Adipocyte (in vitro differentiated cells): Measurements from ENCODE around the gene PLBD2.
A peak's percentile ranks its signal among the peaks of the same experiment; 100 is the strongest.

Experiments
- DNase-seq: peaks from one replicate; pipeline ENCODE4 v3.0.0-alpha.2; 2015; ENCODE audit warnings: low read depth
- H3K27me3 ChIP-seq: replicated peaks from 2 replicates; pipeline ENCODE4 v1.7.0; 2013; ENCODE audit warnings: mild to moderate bottlenecking, low read length, moderate library complexity; ENCODE audit not compliant: control insufficient read depth, insufficient read depth
- H3K36me3 ChIP-seq: 2 replicates; pipeline ENCODE4 v1.7.0; 2013; ENCODE audit warnings: low read length, mild to moderate bottlenecking, moderate library complexity; ENCODE audit not compliant: control insufficient read depth, insufficient read depth, severe bottlenecking
- H3K4me1 ChIP-seq: 2 replicates; pipeline ENCODE4 v1.7.0; 2013; ENCODE audit warnings: mild to moderate bottlenecking, low read length, moderate library complexity; ENCODE audit not compliant: control insufficient read depth, insufficient read depth
- H3K4me3 ChIP-seq: 2 replicates; pipeline ENCODE4 v1.7.0; 2013; ENCODE audit warnings: mild to moderate bottlenecking, low read length, moderate library complexity
- H3K9ac ChIP-seq: 2 replicates; pipeline ENCODE4 v1.7.0; 2013; ENCODE audit warnings: mild to moderate bottlenecking, low read length, moderate library complexity
- H3K9me3 ChIP-seq: 2 replicates; pipeline ENCODE4 v1.7.0; 2013; ENCODE audit warnings: mild to moderate bottlenecking, low read length, moderate library complexity; ENCODE audit not compliant: control insufficient read depth

Gene PLBD2

DNA sequence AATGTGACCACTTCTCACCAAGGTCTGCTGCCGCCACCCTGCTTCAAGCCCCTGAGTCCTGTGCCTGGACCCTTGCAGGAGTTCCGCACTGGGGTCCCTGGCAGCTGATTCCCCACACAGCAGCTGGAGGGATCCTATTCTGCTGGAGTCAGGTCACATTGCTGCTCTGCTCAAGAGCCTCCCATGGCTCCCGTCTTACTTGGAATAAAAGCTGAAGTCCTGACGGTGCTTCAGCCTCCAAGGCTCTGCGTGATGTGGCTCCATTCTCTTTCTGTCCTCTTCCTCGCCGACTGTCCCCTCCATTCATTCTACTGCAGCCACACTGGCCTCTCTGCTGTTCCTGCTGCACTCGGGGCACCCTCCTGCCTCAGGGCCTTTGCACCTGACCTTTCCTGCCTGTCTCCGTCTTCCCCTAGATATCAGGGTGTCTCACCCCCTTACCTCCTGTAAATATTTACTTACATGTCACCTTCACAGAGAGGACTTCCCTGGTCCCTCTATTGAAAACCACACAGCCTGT lies 56.2 kb downstream of the PLBD2 start:
- Histone ChIP-seq H3K36me3 (no peaks in the 10 kb centered on the region), H3K4me1 (peaks cover 11% of the 10 kb centered on the region), H3K9ac (no peak overlapping the region), H3K9me3 (no peaks in the 10 kb centered on the region), H3K27me3 (peaks cover 12% of the 10 kb centered on the region), H3K4me3 (no peak overlapping the region)
- DNase-seq = no peak

- Histone ChIP-seq H3K9me3 (no peaks in the 10 kb centered on the region), H3K4me3 (no peak overlapping the region), H3K27me3 (peaks cover 13% of the 10 kb centered on the region), H3K4me1 (peaks cover 11% of the 10 kb centered on the region), H3K36me3 (no peaks in the 10 kb centered on the region), H3K9ac (no peak overlapping the region)
- no peak for DNase-seq
Measured at GRCh38 chr12:113416091-113416754, 57.8 kb downstream of the PLBD2 start.

GRCh38 chr12:113418213-113418879 lies 60.0 kb downstream of the PLBD2 start:
- H3K27me3 ChIP-seq = peaks cover 5% of the 10 kb centered on the region
- no peak for DNase-seq
- H3K4me3 ChIP-seq = no peak overlapping the region
- H3K9ac ChIP-seq = no peak overlapping the region
- peaks cover 17% of the 10 kb centered on the region for H3K4me1 ChIP-seq
- no peaks in the 10 kb centered on the region for H3K36me3 ChIP-seq
- no peaks in the 10 kb centered on the region for H3K9me3 ChIP-seq

DNA sequence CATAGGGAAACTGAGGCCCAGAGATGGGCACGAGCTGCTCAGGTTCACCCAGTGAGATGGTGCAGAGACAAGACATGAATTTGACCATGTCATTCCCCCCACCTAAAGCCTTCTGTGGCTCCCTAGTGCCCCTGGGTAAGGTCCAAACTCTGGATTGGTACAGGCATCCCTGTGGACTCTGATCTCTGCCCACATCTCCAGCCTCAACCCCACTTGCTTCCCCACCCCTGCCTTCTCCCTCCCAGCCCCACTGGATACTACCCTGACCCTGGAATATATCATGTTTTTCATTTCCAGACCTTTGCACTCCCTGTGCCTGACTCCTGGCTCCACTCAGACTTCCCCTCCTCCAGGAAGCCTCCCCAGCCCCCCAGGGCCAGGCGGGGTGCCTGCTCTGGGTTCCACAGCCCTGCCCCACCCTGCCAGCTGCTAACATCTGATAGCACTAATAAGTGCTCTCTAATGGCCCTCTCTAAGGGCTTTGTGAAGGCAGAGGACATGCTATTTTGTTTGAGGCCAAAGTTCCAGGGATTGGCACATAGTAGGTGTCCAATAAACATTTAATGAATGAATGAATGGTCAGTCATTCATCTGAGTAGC lies 62.7 kb downstream of the PLBD2 start:
- no peak for DNase-seq
- H3K4me1 ChIP-seq = peaks cover 15% of the 10 kb centered on the region
- no peaks in the 10 kb centered on the region for H3K9me3 ChIP-seq
- no peaks in the 10 kb centered on the region for H3K36me3 ChIP-seq
- H3K9ac ChIP-seq = no peak overlapping the region
- H3K27me3 ChIP-seq = peaks cover 5% of the 10 kb centered on the region
- H3K4me3 ChIP-seq = no peak overlapping the region

- no peaks in the 10 kb centered on the region for H3K9me3 ChIP-seq
- no peaks in the 10 kb centered on the region for H3K36me3 ChIP-seq
- peak within 1 kb of the TSS; percentile 85 for H3K9ac ChIP-seq
- peak; percentile 82 for DNase-seq
- H3K4me1 ChIP-seq = peaks cover 15% of the 10 kb centered on the region
- H3K4me3 ChIP-seq = peak within 1 kb of the TSS; percentile 86
- peaks cover 5% of the 10 kb centered on the region for H3K27me3 ChIP-seq
Measured at GRCh38 chr12:113422030-113422885, 63.9 kb downstream of the PLBD2 start, which contains the start of gene SDSL. Gene SDSL (plus strand): TSS chr12:113422380. CDS start chr12:113427983, 5,603 bp downstream.

DNA sequence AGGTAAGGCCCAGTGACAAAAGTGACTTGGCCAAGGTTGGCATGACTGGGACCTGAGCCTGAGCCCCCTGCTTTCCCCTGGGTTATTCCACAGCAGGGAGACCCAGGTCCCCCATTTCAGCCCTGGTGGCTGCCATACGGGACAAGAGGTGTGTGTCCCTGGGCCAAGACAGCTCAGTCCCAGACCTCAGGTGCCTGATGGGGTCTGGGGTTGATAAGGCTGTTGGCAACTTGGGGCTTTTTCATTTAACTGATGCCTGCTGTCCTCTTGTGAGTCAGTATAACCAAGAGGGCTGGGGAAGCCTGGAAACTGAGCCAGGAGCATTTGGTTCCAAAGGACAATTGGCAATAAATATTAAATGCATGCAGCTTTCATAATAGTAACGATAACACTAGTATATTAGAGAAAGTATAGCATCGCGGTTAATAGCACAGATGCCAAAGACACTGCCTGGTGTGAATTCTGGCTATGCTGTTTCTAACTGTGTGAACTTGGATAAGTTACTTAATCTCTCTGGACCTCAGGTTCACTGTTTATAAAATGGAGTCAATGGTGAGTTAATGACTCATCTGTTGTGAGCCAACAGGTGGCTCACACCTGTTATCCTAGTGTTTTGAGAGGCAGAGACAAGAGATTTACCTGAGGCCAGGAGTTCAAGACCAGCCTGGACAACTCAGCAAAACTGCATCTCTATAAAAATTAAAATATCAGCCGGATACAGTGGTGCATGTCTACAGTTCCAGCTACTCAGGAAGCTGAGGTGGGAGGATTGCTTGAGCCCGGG lies 64.7 kb downstream of the PLBD2 start:
- peak overlapping the region; percentile 86 for H3K4me3 ChIP-seq
- H3K27me3 ChIP-seq = peaks cover 12% of the 10 kb centered on the region
- no peaks in the 10 kb centered on the region for H3K36me3 ChIP-seq
- H3K9ac ChIP-seq = peak overlapping the region; percentile 85
- H3K9me3 ChIP-seq = no peaks in the 10 kb centered on the region
- peaks cover 13% of the 10 kb centered on the region for H3K4me1 ChIP-seq
- DNase-seq = no peak

GRCh38 chr12:113424456-113424855 lies 66.1 kb downstream of the PLBD2 start:
- H3K4me3 ChIP-seq = no peak overlapping the region
- H3K36me3 ChIP-seq = no peaks in the 10 kb centered on the region
- H3K9ac ChIP-seq = no peak overlapping the region
- peaks cover 6% of the 10 kb centered on the region for H3K4me1 ChIP-seq
- H3K9me3 ChIP-seq = no peaks in the 10 kb centered on the region
- peaks cover 20% of the 10 kb centered on the region for H3K27me3 ChIP-seq
- no peak for DNase-seq

DNA sequence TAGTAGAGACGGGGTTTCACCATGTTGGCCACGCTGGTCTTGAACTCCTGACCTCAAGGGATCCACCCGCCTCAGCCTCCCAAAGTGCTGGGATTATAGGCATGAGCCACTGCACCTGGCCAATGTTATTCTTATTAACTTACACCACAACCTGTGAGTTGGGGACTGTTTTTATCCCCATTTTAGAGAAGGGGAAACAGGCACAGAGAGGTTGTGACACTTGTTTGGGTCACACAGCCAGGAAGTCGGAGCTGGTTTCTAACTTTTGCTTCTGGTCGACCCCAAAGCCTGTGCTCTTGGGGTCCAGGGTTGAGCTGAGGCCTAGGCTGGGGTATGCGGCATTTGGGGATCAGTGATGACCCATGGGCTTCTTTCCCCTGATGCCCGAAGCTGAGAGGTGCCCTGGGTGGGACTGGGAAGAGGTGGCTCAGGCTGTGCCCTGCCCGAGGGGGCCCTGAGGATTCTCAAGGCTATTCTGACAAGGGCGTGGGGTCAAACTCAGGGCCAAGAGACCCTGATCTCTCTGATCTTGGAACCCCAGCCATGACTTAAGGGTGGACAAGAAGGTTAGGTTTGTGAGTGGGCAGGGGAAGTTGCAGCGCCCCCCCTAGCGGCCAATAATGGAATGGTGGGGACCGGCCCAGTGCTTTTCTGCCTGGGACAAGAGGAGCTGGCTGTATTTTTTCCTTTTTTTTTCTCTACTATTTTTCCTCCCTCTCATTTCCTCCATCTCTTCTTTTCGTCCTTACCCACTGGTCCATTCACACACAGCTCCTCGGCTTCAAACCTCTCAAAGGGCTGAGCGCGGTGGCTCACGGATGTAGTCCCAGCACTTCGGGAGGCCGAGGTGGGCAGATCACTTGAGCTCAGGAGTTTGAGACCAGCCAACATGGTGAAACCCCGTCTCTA lies 66.8 kb downstream of the PLBD2 start:
- Histone ChIP-seq H3K9me3 (peaks cover 4% of the 10 kb centered on the region), H3K27me3 (peaks cover 24% of the 10 kb centered on the region), H3K4me3 (no peak overlapping the region), H3K9ac (no peak overlapping the region), H3K36me3 (no peaks in the 10 kb centered on the region), H3K4me1 (peaks cover 6% of the 10 kb centered on the region)
- peak; percentile 67 for DNase-seq

GRCh38 chr12:113425960-113426453 lies 67.6 kb downstream of the PLBD2 start:
- DNase-seq = no peak
- H3K4me3 ChIP-seq = no peak overlapping the region
- peaks cover 6% of the 10 kb centered on the region for H3K4me1 ChIP-seq

More at GRCh38 chr12:113425960-113426453, 67.6 kb downstream of the PLBD2 start:
- Histone ChIP-seq H3K9me3 (peaks cover 7% of the 10 kb centered on the region), H3K27me3 (peaks cover 19% of the 10 kb centered on the region), H3K36me3 (no peaks in the 10 kb centered on the region), H3K9ac (no peak overlapping the region)
